HEK293 (cell line): Measurements from ENCODE around the gene PNLIPRP1.

Source experiments
- CTCF ChIA-PET: fragments of 350-600 bp; formaldehyde crosslinking; extraction: SDS; loops from one replicate; lab custom pipeline; 2021; ENCODE audit warnings: antibody characterized with exemption; lab: Yijun Ruan, JAX
- POLR2A ChIA-PET: fragments of 300-600 bp; formaldehyde crosslinking; extraction: SDS; loops from one replicate; lab custom pipeline; 2020; ENCODE audit warnings: antibody characterized with exemption, inconsistent platforms; lab: Yijun Ruan, JAX
- H3K27ac ChIP-seq: fragments of 200-500 bp; sonication (Bioruptor generic); 2 replicates; pipeline ENCODE4 v1.5.1; 2014; ENCODE audit warnings: low read depth, low read length, control low read depth, inconsistent platforms; ENCODE audit errors: extremely low read depth
- H3K36me3 ChIP-seq, 2 experiments: fragments of 200-500 bp in 1 of 2; sonication (Bioruptor generic) in 1 of 2; 1 replicate in 1 of 2; 2 replicates in 1 of 2; pipeline ENCODE4 v1.5.1; 2014 to 2017; ENCODE audit warnings: inconsistent platforms in 2 of 2, low read length in 2 of 2; ENCODE audit not compliant: control insufficient read depth in 2 of 2, insufficient read depth in 1 of 2
- H3K4me1 ChIP-seq: fragments of 200-500 bp; sonication (Bioruptor generic); 2 replicates; pipeline ENCODE4 v1.5.1; 2014; ENCODE audit warnings: mild to moderate bottlenecking, low read length, inconsistent platforms; ENCODE audit not compliant: control insufficient read depth, insufficient read depth
- H3K4me3 ChIP-seq: 2 replicates; pipeline ENCODE4 v1.5.1; 2011; ENCODE audit warnings: low read depth, mild to moderate bottlenecking, control low read depth, low read length, moderate library complexity
- H3K9me3 ChIP-seq: fragments of 200-500 bp; sonication (Bioruptor generic); 2 replicates; pipeline ENCODE4 v1.5.1; 2014; ENCODE audit warnings: low read depth, low read length, inconsistent platforms; ENCODE audit not compliant: control insufficient read depth, insufficient read depth
- HIC1 ChIP-seq: fragments of 450-650 bp; formaldehyde crosslinking; IDR thresholded peaks from 2 replicates; pipeline ENCODE4 v1.5.1; 2016; ENCODE audit warnings: missing biosample characterization, missing genetic modification characterization
- KLF1 ChIP-seq: fragments of 450-650 bp; formaldehyde crosslinking; IDR thresholded peaks from 2 replicates; pipeline ENCODE4 v1.5.1; 2016; ENCODE audit warnings: missing biosample characterization, missing genetic modification characterization
- ZBTB48 ChIP-seq: fragments of 450-650 bp; formaldehyde crosslinking; IDR thresholded peaks from 2 replicates; pipeline ENCODE4 v1.5.1; 2016; ENCODE audit warnings: missing biosample characterization, missing genetic modification characterization
- ZEB2 ChIP-seq: fragments of 450-650 bp; formaldehyde crosslinking; IDR thresholded peaks from 2 replicates; pipeline ENCODE4 v1.5.1; 2016; ENCODE audit warnings: missing biosample characterization, missing genetic modification characterization
- ZNF114 ChIP-seq: fragments of 450-650 bp; formaldehyde crosslinking; IDR thresholded peaks from 2 replicates; pipeline ENCODE4 v1.5.0; 2017; ENCODE audit warnings: missing biosample characterization, missing genetic modification characterization
- ZNF132 ChIP-seq: fragments of 450-650 bp; formaldehyde crosslinking; IDR thresholded peaks from 2 replicates; pipeline ENCODE4 v1.5.1; 2017; ENCODE audit warnings: missing biosample characterization, missing genetic modification characterization, borderline replicate concordance
- ZNF155 ChIP-seq: fragments of 450-650 bp; formaldehyde crosslinking; IDR thresholded peaks from 2 replicates; pipeline ENCODE4 v1.5.1; 2016; ENCODE audit warnings: missing biosample characterization, missing genetic modification characterization
- ZNF184 ChIP-seq: fragments of 450-650 bp; IDR thresholded peaks from 2 replicates; pipeline ENCODE4 v1.5.1; 2018; ENCODE audit warnings: missing biosample characterization, mild to moderate bottlenecking, missing genetic modification characterization
- ZNF19 ChIP-seq: fragments of 450-650 bp; formaldehyde crosslinking; IDR thresholded peaks from 2 replicates; pipeline ENCODE4; 2016; ENCODE audit warnings: missing biosample characterization, missing genetic modification characterization, low read depth
- ZNF221 ChIP-seq: fragments of 450-650 bp; formaldehyde crosslinking; IDR thresholded peaks from 2 replicates; pipeline ENCODE4 v1.5.1; 2017; ENCODE audit warnings: missing biosample characterization, missing genetic modification characterization, borderline replicate concordance
- ZNF223 ChIP-seq: fragments of 450-650 bp; formaldehyde crosslinking; IDR thresholded peaks from 2 replicates; pipeline ENCODE4 v1.5.1; 2016; ENCODE audit warnings: missing biosample characterization, missing genetic modification characterization
- ZNF311 ChIP-seq: fragments of 450-650 bp; formaldehyde crosslinking; IDR thresholded peaks from 2 replicates; pipeline ENCODE4 v1.5.1; 2017; ENCODE audit warnings: missing biosample characterization, missing genetic modification characterization, borderline replicate concordance
- ZNF324 ChIP-seq: fragments of 450-650 bp; formaldehyde crosslinking; IDR thresholded peaks from 2 replicates; pipeline ENCODE4 v1.5.1; 2016; ENCODE audit warnings: missing biosample characterization, missing genetic modification characterization
- ZNF350 ChIP-seq: fragments of 450-650 bp; formaldehyde crosslinking; IDR thresholded peaks from 2 replicates; pipeline ENCODE4 v1.5.0; 2017; ENCODE audit warnings: missing biosample characterization, mild to moderate bottlenecking, missing genetic modification characterization
- ZNF488 ChIP-seq: fragments of 450-650 bp; formaldehyde crosslinking; IDR thresholded peaks from 2 replicates; pipeline ENCODE4 v1.5.1; 2016; ENCODE audit warnings: missing biosample characterization, missing genetic modification characterization
- ZNF549 ChIP-seq: fragments of 450-650 bp; IDR thresholded peaks from 2 replicates; pipeline ENCODE4 v1.5.1; 2018; ENCODE audit warnings: missing biosample characterization, missing genetic modification characterization, mild to moderate bottlenecking, inconsistent platforms, moderate library complexity
- ZNF558 ChIP-seq: fragments of 450-650 bp; formaldehyde crosslinking; IDR thresholded peaks from 2 replicates; pipeline ENCODE4 v1.5.1; 2016; ENCODE audit warnings: missing biosample characterization, missing genetic modification characterization
- ZNF585B ChIP-seq: fragments of 450-650 bp; formaldehyde crosslinking; IDR thresholded peaks from 2 replicates; pipeline ENCODE4 v1.5.1; 2016; ENCODE audit warnings: missing biosample characterization, missing genetic modification characterization
- ZNF629 ChIP-seq: fragments of 450-650 bp; formaldehyde crosslinking; IDR thresholded peaks from 2 replicates; pipeline ENCODE4 v1.5.1; 2017; ENCODE audit warnings: missing biosample characterization, missing genetic modification characterization
- ZNF701 ChIP-seq: fragments of 450-650 bp; formaldehyde crosslinking; IDR thresholded peaks from 2 replicates; pipeline ENCODE4 v1.5.1; 2016; ENCODE audit warnings: missing biosample characterization, missing genetic modification characterization
- ZSCAN16 ChIP-seq: fragments of 450-650 bp; formaldehyde crosslinking; IDR thresholded peaks from 2 replicates; pipeline ENCODE4 v1.5.1; 2016; ENCODE audit warnings: missing biosample characterization, missing genetic modification characterization
- TF ChIP-seq, protein P1 (sequence below): fragments of 450-650 bp; formaldehyde crosslinking; IDR thresholded peaks from 2 replicates; pipeline ENCODE4 v1.5.1; 2017; ENCODE audit warnings: missing biosample characterization, missing genetic modification characterization
- TF ChIP-seq, protein P2 (sequence below): fragments of 450-650 bp; formaldehyde crosslinking; IDR thresholded peaks from 2 replicates; pipeline ENCODE4 v1.5.1; 2016; ENCODE audit warnings: missing biosample characterization, missing genetic modification characterization, low read depth

Gene PNLIPRP1

GRCh38 chr10:116612107-116612769 lies 21.5 kb downstream of the PNLIPRP1 start:
- POLR2A ChIA-PET: interaction anchor here (0.5 kb wide), 1 partner anchor 48 kb away, joined by 4 read pairs; no protein-coding TSS in a partner anchor
- no peaks in the 10 kb centered on the region for H3K36me3 ChIP-seq
- no peak for TF ChIP-seq ZNF585B
- no peak for TF ChIP-seq KLF1 (tag by site-specific recombination)
- no peak for TF ChIP-seq ZNF155 (tag by site-specific recombination)
- no peak for TF ChIP-seq ZBTB48 (tag by site-specific recombination)
- no peak for TF ChIP-seq ZNF223 (tag by site-specific recombination)
- TF ChIP-seq ZNF350 (tag by site-specific recombination): no peak
- TF ChIP-seq ZEB2 (tag by site-specific recombination): no peak
- TF ChIP-seq ZNF19: no peak
- TF ChIP-seq, all 188 proteins: peak for 0
- no peaks in the 10 kb centered on the region for H3K9me3 ChIP-seq
- H3K4me3 ChIP-seq: no peak overlapping the region
- CTCF ChIA-PET: interaction anchor here (0.6 to 0.8 kb wide), 2 partner anchors 15 to 20 kb away, joined by 3 read pairs; no protein-coding TSS in a partner anchor
- no peaks in the 10 kb centered on the region for H3K4me1 ChIP-seq
- H3K27ac ChIP-seq: no peak overlapping the region

GRCh38 chr10:116613471-116613870 lies 22.7 kb downstream of the PNLIPRP1 start:
- CTCF ChIA-PET: interaction anchor here (0.7 to 1.0 kb wide), 2 partner anchors 13 to 562 kb away, joined by 3 read pairs; no protein-coding TSS in a partner anchor
- H3K9me3 ChIP-seq: no peaks in the 10 kb centered on the region
- no peaks in the 10 kb centered on the region for H3K4me1 ChIP-seq
- TF ChIP-seq ZSCAN16 (no peak), ZNF629 (tag by site-specific recombination) (no peak), ZNF558 (no peak), HIC1 (tag by site-specific recombination) (no peak), ZNF114 (tag by site-specific recombination) (no peak), ZNF549 (no peak), ZNF221 (tag by site-specific recombination) (no peak), ZNF184 (no peak), ZNF311 (tag by site-specific recombination) (no peak), ZNF488 (tag by site-specific recombination) (no peak), ZNF701 (tag by site-specific recombination) (no peak), ZNF324 (tag by site-specific recombination) (no peak), ZNF19 (no peak), ZNF132 (tag by site-specific recombination) (no peak)
- TF ChIP-seq, protein P1, sequence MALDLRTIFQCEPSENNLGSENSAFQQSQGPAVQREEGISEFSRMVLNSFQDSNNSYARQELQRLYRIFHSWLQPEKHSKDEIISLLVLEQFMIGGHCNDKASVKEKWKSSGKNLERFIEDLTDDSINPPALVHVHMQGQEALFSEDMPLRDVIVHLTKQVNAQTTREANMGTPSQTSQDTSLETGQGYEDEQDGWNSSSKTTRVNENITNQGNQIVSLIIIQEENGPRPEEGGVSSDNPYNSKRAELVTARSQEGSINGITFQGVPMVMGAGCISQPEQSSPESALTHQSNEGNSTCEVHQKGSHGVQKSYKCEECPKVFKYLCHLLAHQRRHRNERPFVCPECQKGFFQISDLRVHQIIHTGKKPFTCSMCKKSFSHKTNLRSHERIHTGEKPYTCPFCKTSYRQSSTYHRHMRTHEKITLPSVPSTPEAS (tag by site-specific recombination): no peak
- TF ChIP-seq, protein P2, sequence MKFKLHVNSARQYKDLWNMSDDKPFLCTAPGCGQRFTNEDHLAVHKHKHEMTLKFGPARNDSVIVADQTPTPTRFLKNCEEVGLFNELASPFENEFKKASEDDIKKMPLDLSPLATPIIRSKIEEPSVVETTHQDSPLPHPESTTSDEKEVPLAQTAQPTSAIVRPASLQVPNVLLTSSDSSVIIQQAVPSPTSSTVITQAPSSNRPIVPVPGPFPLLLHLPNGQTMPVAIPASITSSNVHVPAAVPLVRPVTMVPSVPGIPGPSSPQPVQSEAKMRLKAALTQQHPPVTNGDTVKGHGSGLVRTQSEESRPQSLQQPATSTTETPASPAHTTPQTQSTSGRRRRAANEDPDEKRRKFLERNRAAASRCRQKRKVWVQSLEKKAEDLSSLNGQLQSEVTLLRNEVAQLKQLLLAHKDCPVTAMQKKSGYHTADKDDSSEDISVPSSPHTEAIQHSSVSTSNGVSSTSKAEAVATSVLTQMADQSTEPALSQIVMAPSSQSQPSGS (tag by site-specific recombination): no peak
- POLR2A ChIA-PET: no interaction called here
- no peak overlapping the region for H3K27ac ChIP-seq
- no peaks in the 10 kb centered on the region for H3K36me3 ChIP-seq
- no peak overlapping the region for H3K4me3 ChIP-seq
